Activated CD4-positive, CD25-positive, alpha-beta regulatory T cell treated with anti-CD3 and anti-CD28 coated beads, Interleukin-2, amount 50 U/mL, for 72 hours (primary cell): Measurements from ENCODE around the gene C1orf159.
A peak's percentile ranks its signal among the peaks of the same experiment; 100 is the strongest.
"Not testable (repeated sequence)": the region's sequence is repeated elsewhere in the genome, so short reads cannot be mapped to it uniquely, and the experiment has no call there.

Experiments
- DNase-seq: peaks from one replicate; pipeline ENCODE4 v3.0.0; 2021

Gene C1orf159

DNA sequence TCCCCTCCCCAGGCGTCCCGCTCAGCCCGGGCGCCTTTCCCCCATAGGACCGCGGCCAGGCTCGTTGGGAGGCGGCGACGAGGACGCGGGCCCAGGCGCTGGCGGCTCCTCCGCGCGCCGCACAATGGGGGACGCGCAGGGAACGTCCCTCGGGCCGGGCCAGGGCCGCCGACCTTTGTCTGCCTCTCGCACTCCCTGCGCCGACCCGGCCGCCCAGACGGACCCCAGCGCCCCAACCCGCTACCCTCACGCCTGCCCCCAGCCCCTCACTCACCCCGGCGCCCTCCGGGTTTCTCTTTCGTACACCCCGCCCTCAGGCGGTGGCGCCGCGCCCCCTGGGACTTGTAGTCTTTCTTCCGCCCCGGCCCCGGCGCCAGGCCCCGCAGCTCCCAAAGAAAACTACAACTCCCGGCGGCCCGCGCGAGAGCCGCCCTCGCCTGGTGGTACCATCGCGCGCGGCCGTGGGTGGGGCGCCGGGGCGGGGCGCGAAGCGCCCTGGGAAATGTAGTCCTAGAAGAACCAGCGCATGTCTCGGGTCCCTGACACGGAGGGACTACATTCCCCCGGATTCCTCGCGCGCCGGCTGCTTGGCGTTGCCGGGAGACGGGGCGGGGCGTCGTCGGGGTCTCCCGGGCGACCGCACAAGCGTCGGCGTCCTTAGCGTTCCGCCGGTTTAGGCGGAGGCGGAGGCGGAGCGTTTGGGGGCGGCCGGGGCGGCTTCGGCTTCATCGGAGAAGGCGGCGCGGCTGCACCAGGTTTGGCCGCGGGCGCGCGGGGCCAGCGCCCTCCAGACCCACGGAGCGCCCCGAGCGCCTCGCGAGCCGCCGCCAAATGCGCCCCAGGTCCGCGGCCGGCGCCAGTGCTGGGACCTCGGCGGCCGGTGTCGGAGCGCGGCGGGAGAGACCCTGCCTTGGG is at the start of gene C1orf159:
Gene C1orf159 (minus strand): TSS at position 304 of the 915 bp plus-strand sequence. CDS start 24,546 bp downstream, outside the sequence.
- DNase-seq, result peak; percentile 98

DNA sequence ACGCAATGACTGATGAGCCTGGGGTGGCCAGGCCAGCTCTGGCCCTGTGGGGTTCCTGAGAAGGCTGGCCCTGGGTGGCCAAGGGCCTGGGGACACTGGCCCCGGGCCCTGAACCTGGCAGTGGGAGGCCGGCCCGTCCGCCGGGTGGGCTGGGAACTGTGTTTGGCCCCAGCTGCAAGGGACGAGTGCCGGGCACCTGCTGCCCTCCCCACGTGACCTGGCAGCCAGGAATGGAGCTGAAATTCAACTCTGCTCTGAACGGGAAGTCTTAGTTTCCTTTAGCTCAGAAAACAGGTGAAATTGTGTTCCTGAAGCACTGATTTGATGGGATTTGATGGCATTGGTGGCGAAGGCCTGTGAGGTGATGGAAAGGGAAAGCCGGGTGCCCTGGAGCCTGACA is 49.6 kb upstream of the C1orf159 start:
- no peak for DNase-seq

DNA sequence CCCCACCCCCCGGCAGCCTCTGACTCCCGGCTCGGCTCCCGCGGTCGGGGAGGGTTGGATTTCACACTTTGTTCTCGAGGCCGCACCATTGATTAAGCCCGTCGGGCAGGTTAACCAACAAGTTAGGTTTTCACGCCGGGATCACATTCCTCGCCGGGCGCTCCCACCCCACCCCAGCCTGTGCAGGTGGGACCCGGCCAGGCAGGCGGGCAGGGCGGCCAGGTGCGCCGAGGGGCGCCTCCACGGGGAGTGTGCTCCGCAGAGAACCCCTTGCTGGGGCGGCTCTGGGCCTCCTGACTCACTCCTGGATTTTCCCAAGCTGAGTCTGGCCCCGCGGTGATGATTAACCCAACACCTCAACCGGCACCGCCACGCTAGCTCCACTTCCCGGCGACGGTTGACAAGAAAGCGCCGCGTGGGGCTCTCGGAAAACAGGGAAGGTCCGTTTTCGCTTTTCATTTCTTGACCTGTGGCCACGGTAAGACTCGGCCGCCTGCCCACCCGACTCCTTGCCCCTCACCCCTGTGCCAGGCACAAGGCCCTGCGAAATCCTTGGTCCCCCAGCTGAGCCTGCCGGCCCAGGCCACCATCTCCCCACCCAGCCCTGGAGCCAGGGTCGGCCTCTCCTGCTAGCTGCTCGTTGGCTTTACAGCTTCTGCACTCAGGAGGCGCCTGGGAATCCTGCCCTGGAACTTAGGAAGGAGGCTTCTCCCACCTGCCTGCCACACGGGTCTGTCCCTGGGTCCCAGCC is 49.0 kb upstream of the C1orf159 start:
- DNase-seq, result no peak

DNA sequence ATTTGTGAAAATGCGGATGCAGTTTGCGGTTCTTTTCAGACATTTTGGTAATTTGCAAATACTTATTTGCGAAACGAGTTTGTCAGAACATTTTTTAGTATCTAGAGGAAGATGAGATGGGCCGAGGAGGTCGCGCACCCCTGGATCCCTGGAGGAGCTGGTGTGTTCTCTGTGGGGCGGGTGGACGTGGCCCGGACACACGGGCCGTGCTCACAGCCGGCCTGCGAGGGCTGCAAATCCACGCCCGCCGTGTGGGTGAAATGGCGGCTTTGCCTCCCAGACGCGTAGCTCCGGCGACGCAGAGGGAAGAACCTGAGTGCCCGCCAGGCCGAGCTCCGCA is 48.4 kb upstream of the C1orf159 start:
- DNase-seq, result no peak

DNA sequence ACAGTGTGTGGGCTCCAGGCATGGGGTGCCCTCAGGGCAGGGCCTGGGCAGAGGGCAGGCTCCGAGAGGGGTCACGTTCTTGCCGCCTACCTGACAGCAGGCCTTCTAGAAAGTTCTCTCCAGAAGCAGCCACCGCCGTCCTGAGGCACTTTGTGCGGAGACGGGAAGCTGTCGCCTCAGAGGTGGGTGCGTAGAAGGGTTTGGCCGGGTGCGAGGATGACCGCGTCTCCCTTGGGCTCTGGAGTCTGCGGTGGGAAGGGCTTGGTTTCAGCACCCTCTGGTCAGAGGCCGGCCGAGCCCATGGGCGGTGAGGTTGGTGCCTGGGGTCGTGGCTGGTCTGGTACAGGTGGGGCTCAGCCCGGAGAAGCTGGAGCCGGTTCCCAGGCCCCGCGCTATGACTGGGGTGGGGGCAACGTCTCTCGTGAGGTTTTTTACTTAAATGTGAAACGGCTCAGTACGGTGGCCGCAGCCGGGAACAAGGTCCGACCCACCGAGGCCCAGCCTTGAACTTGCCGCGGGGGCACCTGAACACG is 47.7 kb upstream of the C1orf159 start:
- no peak for DNase-seq

DNA sequence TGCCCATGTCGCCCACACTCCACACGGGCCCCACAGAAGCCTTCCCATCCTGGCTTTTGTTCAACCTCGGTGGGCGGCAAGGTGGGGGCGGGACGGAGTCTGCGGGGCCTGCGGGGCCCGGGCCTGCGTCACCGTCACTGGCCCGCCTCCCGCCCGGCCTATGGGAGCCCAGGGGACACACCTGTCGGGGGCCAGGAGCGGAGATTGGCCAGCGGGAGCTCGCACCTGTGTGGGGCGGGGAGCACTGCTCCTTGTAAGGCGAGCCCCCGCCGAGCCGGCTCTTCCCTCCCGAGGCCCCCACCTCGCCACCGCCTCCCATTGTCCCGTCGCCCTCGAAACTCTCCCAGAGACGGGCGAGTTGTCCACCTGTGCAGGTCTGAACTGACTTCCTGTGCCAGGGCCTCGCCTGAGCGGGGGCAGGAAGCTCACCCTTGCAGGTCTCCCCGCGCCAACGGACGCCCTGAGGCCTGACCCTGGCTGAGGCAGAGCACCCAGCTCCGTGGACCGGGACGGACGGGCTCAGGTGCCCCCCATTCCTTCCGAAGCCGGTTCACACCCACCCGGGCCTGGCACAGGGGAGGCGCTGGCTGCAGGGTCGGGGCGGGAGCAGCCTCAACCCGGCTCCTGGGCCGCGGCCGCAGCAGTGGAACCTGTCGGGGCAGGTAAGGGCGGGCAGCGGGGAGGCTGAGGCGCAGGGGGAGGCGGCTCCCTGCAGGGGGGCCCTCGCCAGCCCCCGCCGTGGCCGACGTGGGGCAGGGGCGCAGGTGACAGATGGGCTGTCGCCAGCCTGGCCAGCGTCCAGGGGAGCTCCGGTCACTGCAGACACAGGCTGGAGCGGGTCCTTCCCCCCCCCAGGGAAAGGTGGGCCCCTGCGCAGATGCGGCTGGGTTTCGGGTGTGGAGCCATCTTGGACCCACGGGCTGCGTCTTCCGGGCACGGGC is 47.0 kb upstream of the C1orf159 start:
- no peak for DNase-seq

DNA sequence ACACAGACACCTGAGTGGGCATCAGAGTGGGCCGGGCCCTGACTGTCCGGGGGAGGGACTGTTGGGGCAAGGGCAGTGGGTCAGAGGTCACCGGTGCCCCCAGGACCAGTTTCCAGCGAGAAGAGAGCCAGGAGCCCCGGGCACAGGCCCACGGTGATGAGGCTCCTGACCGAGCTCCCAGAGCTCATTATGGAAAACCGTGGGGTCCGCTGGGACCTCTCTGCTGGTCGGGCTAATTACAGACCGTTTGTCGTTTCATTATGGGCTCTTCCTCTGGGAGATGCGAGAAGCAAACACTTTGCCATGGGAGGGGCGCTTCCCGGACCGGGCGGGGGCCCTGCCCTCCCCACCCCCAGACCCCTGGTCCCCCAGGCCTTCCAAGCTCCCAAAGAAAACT is 45.8 kb upstream of the C1orf159 start:
- no peak for DNase-seq

DNA sequence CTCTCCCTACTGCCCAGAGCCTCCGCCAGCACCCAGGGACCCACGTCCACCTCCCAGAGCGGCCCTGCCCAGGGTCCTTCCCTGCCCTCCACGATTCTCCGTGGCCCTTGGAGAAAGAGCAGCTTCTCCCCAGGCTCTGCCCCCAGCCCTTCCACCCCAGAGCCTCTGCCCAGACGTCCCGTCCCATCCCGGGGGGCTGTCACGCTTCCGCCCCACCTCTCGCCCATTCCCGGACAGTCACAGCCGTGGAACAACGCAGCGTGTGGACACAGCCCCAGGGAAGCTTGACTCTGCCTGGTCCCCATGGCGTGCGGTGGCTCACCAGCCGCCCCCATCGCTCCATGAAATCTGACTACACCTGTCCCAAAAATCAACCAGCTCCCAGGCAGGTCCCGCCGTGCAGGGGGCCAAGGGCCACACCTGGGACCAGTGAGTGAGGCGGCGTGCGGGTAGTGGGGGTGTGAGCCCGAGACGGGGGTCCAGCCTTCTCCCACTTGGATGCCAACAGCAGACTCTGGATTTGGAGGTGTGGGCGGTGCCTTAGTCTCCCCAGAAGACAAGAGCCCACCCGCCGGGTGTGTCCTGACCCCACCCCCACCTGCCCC is 45.3 kb upstream of the C1orf159 start:
- DNase-seq, result no peak

DNA sequence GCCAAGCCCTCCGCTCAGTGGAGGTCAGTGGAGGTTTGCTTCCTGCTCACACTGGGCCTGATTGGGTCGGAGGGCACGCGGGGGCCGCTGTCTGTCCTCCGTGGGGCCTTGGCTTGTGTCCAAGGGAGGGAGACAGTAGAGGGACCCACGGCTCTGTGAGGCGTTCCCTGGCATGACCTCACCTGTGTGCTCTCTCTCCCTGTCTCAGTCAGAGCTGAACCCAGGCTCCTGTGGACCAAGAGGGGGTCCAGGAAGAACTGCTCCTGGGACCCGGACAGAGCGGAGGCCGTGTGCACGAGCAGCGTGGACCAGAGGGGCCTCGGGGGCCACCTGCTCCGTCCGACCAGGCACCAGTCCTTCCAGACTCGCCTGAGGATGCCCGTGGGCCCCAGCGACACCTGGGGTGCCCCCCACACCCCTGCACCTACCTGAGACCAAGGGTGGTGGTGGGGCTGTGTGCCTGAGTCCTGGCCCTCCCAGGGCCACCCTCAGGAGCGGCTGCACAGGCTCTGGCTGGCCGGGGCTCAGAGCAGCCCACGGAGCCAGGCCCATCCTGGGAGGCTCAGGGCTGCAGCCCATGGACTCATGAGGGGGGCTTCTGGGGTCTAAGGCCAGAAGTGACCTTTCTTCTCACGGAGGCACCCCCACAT is 44.5 kb upstream of the C1orf159 start:
- no peak for DNase-seq

DNA sequence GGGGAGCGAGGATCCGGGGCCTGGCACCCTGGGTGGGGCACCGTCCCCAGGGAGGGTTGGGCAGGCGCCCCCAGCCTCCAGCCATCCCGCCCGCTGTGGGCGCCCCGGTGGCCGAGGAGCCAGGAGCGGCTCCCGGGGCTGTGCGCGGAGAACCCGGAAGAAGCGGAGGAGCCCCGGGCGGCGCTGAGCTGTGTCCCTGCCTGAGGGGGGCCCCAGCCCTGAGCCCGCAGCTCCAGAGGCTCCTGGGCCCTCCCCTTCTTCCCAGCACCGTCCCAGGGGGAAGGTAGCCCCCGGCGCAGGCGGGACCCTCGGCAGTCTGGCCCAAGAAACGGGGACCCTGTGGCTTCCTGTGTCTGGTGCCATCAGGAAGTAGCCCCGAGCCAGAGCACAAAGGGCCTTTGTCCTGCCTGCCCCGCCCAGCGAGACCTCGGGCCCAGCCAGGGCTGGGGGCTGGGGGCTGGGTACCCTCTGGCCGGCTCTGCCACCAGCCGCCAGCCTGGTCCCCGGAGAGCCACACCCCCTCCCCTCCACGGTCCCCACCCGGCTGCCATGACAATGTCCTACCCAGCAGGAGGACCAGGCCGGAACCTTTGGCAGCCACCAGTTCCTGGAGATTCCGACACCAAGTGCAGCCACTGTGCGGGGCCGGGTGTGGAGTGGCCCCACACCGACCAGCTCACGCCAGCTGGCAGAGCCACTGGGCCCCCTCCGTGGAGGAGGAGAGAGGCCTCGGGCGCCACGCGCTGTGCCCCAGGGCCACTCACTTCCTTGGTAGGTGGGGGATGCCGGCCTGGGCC is 42.2 kb upstream of the C1orf159 start:
- peak; percentile 55 for DNase-seq

DNA sequence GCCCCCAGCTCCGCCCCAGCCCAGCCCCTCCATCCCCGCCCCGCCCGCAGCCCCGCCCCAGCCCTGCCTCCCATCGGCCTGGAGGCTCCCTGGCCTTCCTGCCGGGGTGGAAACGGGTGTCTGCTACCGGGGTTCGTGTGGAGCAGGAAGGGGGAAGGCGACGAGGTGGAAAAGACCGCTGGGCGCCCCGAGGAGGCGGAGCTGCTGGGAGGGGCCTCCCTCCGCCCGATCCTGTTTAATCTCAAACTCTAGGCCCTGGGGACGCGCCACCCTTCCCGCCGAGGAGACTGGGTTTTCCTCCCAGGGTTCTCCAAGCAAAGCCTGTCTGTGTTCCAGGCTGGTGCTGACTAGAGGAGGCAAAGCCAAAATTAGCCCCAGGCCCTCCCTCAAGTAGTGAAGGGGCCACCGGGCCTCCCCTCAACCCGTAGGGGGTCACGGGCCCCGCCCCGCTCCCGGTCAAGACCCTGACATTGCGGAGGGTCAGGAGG is 41.6 kb upstream of the C1orf159 start:
- peak; percentile 63 for DNase-seq

DNA sequence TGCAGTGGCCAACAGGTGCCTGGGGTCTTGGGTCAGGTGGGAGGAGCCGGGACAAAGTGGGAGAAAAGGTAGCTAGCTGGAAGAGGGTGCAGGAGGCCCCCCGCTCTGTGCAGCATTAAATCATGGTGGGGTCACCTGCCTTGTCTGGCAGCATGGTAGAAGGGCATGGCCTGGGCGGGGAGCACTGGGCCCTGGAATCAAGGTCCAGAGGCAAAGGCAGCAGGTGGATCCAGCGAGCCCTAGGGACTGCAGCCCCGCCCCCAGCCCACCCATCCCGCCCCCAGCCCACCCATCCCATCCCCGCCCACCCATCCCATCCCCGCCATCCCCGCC is 41.1 kb upstream of the C1orf159 start:
- no peak for DNase-seq

DNA sequence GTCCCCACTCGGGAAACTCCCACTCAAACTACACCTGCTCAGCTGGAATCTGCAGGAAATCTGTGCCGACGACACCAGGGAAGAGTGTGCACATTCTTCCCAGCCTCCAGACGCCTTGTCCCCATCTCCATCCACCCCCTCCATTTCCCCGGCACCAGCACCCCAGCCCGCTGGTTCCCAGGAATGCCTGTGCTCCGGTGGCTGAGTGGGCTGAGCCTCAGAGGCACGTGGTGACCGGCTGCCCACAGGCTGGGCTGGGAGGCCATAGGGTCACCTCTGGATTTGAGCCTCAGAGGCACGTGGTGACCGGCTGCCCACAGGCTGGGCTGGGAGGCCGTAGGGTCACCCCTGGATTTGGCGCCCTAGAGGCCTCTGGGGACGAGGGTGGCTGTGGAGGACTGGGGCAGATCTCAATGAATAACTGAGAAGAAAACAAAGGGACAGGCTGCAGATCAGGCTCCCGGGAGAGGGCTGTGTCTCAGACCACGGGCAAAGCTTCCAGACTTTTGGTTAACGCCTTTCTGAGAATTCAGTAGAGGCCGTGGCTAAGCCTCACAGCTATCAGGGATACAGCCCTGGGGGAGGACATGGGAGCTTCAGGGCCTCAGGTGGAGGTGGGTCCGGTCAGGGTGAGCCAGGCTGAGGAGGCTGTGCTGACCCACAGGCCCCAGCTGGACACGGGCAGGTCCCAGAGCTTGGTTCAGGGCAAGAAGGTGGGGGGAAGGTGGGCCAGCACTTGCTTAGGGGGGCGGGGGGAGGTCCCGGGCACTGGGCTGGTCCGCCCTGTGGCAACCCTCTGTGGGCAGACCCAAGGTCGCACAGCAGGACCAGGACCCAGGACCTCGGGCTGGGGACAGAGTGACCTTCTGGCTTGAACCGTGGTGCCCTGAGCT is 40.5 kb upstream of the C1orf159 start:
- no peak for DNase-seq

DNA sequence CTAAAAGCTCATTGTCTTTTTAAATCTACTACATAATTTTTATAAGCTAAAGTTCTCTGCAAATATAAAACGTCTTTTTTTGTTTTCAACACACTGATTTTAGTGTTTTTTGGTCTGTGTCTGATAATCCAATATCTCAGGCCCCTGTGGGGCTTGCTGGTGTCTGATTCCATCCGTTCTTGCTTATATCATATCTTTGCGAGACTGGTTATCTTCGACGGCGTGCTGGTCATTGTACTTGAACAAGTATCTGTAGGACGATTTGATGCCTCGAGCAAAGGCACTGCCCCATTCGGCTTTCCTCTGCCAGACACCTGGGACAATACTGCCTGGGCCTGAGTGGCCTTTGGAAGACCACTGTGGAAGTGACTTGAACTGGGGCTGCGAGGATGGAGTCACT is 39.4 kb upstream of the C1orf159 start:
- DNase-seq, result no peak

DNA sequence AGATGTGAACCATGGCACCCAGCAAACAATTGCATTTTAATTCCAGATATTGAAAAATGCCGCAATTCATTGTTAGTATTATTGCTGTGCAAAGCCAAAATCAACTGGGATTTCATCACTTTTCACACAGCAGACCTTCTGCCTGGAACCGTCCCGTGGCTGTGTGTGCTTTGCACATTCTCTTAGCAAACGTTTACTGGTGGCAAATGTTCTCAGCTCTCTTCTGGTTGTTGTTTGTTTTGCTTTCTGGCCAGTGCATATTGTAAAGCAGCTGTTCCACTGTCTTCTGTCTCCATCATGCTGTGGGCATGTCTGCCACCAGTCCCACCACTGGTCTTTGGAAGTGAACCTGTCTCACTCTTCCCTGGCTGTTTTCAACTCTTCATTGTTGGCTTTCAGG is 38.0 kb upstream of the C1orf159 start:
- DNase-seq, result no peak

DNA sequence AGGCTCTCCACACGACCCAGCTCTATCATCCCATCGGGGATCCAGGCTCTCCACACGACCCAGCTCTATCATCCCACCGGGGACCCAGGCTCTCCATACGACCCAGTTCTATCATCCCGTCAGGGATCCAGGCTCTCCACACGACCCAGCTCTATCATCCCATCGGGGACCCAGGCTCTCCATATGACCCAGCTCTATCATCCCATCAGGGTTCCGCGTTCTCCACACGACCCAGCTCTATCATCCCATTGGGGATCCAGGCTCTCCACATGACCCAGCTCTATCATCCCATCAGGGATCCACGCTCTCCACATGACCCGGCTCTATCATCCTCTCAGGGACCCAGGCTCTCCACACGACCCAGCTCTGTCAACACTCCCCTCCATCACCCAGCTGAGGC is 37.3 kb upstream of the C1orf159 start:
- DNase-seq, result not testable (repeated sequence)

DNA sequence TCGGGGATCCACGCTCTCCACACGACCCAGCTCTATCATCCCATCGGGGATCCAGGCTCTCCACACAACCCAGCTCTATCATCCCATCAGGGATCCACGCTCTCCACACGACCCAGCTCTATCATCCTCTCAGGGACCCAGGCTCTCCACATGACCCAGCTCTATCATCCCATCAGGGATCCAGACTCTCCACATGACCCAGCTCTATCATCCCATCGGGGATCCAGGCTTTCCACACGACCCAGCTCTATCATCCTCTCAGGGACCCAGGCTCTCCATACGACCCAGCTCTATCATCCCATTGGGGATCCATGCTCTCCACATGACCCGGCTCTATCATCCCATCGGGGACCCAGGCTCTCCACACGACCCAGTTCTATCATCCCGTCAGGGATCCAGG is 36.5 kb upstream of the C1orf159 start:
- DNase-seq, result not testable (repeated sequence)

DNA sequence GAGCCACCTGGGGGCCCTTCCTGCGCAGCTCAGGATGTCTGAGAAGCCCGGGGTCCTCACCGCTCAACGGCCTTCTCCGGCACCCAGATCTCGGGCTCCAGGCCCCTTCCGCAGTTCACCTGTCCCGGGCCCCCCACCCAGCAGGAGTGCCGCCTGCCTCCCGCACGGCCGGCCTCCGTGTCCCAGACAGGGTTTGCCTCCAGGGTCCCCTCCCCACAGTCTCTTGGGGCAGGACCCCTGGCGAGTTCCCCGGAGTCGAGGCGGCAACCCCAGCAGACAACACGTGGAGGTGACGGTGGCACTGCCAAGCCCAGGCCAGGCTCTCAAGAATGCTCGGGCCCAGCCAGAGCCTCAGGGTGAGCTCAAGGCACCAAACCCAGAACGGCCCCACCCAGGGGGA is 35.4 kb upstream of the C1orf159 start:
- DNase-seq, result no peak

DNA sequence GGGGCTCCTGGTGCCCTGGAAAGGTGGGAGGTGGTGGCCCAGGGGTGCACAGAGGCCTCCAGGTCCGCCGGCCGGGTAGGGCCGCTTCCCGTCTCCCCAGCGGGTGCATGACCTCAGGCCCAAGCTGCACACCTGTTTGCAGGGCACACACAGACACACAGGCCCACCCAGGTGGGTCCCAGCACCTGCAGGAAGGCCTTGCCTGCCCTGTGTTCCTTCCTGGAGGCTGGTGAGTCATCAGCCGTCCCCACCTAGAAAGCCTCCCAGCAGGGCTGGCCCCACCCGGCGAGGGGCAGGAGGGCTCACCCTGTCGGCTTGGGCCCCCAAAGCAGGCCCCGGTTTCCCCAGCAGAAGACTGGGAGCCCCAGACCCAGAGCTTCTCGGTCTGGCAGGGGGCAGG is 34.2 kb upstream of the C1orf159 start:
- DNase-seq, result no peak

DNA sequence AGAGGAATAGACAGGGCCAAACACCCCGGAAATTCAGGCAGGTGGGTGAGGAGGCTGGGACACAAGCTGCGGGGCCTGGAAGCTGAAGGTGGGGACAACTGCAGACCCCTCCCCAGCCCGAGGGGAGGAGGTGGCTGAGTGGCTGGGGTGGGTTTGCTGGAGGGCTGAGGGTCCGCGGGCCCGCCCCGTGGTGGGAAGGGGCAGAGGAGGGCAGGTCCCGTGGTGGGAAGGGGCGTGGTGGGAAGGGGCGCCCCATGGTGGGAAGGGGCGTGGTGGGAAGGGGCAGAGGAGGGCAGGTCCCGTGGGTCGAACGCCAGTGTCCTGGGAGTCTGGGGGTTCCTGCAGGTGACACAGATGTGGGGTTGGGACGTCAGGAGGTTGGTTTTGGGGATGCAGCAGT is 33.5 kb upstream of the C1orf159 start:
- DNase-seq, result no peak
